Islet of Langerhans (tissue), 1 donor: ENCODE measurements around the gene CCDC40.
"Not testable (repeated sequence)": the region's sequence is repeated elsewhere in the genome, so short reads cannot be mapped to it uniquely, and the experiment has no call there.

Experiments used
- FAIRE-seq: peaks from one replicate; lab custom pipeline; 2011; peaks lifted over from hg19 to GRCh38; lab: Jason Lieb, UNC

The CCDC40 gene

DNA sequence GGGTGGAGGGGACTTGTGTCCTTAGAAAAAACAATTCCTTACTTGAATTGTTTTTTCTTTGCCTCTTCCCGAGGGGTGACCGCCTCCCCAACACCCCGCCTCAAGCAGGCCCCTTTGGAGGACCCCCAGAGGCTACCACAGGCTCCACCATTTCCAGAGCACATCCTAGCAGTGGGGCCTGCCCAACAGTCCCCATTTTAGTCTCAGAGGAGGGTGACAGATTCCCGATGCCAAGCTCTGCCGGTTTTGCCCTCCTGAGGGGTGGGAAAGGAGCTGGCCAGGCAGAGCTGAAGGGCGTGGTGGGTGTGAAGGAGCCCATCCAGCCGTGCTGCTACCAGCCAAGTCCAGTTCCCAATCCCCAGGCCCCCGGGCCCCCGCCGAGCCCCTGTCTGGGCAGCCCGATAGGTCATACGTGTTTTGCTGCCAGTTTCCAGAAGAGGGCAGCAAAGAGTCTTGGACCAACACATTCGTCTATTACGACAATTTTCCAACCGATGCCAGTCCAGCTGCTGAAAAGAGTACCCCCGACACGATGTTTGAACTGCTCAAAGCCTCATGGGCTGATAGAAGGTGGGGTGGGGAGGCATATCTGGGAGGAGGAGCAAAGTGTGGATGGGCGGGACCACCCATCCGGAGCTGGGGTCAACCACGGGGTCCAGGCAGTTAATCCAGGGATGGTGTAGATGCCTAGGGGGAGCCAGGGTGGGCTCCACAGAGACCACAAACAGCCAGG, 46.1 kb downstream of the CCDC40 start:
- peak; percentile 92 for FAIRE-seq

DNA sequence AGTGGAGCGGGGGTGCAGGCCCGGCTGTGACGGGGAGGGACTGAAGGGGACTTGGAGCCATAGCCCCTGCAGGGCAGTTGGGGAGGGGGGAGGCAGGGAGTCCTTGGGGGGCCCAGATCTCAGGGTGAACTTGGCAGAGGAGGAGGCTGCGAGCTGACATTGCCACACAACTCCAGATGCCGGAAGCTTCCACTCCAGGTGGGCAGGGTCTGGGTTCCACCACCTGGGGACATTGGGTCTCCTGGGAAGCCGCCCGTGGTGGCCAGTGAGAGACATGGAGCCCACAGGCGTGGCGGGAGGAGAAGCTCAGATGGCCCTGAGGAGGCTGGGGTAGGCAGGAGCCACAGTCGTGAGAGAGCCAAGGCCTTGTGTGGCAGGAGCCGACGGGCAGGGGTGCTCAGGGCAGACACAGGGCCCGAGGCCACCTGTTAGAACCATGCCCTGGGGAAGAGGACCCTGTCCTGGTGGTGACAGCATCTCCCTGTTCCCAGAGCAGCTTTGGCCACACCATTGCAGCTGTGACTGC, 46.8 kb downstream of the CCDC40 start:
- FAIRE-seq: no peak

DNA sequence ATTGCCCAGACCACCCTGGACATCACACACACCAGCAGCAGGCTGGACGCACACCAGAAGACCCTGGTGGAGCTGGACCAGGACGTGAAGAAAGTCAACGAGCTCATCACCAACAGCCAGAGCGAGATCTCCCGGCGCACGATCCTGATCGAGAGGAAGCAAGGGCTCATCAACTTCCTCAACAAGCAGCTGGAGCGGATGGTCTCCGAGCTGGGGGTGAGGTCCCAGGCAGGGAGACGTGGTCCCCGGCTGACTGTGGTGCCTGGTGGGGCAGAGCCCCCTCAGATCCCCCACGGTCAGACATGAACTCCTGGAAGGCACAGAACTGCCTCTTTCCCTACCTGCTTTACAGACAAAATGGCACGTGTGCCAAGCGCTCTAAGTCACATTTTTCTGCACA, 48.3 kb downstream of the CCDC40 start:
- no peak for FAIRE-seq

DNA sequence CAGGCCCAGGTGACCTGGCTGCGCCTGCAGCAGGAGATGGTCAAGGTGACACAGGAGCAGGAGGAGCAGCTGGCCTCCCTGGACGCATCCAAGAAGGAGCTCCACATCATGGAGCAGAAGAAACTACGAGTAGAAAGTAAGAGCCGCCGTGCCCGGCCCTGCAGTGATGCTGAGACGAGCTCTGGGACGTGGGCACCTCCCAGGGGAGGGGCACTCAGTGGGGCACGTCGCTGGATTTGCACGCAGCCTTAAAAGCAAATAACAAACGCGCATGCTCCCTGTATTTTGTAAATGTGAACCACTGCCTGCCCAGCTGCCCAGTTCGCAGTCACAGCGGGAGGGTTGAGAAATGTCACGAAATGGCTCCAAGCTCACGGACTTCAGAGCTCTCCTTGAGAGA, 49.6 kb downstream of the CCDC40 start:
- no peak for FAIRE-seq

DNA sequence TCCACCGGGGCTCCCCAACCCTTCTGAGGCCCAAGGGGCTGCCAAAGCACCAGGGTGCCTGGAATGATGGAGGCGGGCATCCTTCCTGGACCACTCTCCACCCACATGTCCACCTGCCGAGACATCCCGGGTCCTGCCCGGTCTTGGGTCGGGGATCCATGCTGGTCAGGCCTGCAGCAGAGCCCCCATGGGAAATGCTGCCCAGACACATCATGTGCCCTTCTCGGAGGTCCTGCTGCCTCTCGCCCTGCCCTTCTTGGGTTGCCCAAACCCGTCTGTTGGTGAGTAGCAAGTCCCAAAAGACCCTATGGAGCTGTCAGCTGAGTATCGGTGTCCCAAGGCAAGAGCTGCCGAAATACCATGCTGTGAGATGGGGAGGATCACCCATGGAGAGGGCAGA, 50.2 kb downstream of the CCDC40 start:
- no peak for FAIRE-seq

DNA sequence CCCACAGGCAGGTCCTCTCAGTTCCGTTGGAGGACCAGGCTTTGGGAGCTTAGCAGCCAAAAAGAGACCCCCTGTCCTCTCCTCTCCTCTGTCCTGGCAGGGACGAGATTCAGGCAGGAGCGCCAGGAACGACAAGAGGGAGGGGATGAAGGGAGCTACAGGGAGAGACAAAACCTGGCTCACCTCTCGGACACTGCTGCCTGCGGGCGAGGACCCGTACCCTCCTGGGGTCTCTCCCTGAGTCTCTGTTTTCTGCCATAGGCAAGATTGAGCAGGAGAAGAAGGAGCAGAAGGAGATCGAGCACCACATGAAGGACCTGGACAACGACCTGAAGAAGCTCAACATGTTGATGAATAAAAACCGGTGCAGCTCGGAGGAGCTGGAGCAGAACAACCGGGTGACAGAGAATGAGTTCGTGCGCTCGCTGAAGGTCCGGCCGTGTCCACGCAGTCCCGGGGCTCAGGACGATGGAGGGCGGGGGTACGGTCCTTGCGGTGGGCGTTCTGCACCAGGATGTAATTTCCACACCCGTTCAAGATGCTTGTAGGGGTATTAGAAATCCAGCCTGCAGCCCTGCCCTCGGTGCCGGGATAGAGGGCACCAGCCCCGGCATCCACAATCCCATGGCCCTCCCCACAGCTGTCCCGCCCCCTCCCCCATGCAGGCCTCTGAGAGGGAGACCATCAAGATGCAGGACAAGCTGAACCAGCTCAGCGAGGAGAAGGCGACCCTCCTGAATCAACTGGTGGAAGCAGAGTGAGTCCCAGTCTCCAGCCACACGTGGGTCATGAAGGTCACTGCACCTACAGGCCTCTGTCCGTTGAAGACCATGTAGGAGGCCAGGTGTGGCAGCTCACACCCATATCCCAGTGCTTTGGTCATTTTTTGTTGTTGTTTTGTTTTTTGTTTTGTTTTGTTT, 51.2 kb downstream of the CCDC40 start:
- FAIRE-seq: no peak

DNA sequence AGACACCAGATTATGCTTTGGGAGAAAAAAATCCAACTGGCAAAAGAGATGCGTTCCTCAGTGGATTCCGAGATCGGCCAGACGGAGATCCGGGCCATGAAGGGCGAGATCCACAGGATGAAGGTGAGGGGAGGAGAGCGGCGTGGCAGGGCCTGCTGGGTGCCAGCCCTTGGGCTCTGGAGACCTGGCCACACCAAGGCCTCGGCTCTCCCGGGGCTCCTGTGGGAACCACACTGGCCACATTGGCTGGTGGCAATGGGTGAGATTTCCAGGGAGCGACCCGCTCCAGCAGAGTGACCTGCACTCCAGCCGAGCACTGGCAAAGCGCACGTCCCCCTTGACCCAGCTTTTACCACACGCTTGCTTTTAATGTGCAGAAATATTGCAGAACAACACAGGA, 53.3 kb downstream of the CCDC40 start:
- FAIRE-seq: no peak

DNA sequence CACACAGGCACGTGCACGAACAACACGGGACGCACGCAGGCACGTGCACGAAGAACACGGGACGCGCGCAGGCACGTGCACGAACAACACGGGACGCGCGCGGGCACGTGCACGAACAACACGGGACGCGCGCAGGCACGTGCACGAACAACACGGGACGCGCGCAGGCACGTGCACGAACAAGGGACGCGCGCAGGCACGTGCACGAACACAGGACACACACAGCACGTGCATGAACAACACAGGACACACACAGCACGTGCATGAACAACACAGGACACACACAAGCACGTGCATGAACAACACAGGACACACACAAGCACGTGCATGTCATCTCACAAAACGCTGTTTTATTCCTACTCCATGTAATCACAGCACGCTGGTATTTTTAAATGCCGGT, 53.7 kb downstream of the CCDC40 start:
- not testable (repeated sequence) for FAIRE-seq

DNA sequence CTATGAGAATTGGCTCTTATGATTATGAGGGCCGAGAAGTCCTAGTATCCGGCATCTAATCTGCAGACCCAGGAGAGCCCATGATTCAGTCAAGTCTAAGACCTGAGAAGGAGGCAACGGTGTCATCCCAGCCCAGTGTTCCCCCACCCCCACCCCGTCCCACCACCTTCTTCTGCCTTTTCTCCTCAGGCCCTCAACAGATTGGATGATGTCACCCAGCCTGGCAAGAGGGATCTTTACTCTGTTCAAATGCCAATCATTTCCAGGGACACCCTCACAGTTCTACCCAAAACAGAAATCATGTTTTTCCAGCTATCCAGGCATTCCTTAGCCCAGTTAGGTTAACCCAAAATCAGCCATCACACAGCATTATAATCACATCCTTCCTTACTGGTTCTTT, 54.9 kb downstream of the CCDC40 start:
- no peak for FAIRE-seq

DNA sequence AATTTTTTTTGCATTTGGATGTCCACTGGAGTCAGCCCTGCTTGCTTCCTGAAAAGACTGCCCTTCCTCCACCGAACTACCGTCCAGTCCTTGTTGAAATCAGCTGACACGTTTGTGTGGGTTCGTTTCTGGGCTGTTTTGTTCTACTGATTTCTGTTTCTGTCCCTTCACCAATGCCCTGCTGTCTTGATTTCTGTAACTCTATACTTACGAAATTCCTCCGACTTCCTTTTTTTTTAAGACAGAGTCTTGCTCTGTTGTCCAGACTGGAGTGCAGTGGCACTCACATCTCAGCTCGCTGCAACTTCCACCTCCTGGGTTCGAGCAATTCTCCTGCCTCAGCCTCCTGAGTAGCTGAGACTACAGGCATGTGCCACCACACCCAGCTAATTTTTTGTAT, 56.5 kb downstream of the CCDC40 start:
- FAIRE-seq: no peak

DNA sequence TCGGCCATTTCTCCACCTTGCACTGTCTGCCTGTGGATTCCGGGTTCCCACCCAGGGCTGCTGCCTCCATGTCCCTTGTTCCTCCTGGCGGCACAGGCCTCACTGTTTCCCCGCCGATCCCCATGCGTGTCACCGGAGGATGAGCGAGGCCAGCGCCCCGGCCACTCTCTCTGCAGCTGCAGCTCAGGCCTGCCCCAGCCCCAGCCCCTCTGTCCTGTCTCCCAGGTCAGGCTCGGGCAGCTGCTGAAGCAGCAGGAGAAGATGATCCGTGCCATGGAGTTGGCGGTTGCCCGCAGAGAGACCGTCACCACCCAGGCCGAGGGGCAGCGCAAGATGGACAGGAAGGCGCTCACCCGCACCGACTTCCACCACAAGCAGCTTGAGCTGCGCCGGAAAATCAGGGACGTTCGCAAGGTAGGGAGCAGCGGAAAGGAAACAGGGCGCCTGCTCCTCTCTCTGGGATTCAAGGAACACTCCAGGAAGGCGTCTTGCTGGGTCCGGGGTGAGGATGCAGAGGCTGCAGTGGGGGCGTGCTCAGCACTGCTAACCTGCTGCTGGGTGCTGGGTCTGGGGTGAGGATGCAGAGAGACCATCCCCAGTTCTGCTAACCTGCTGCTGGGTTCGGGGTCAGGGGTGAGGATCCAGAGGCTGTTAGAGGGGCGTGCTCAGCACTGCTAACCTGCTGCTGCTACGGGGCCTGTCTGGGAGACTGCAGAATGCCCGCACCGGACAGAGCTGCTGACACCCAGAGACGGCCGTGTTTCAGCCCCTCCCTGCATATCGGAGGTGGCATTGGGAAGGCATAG, 58.8 kb downstream of the CCDC40 start:
- no peak for FAIRE-seq

DNA sequence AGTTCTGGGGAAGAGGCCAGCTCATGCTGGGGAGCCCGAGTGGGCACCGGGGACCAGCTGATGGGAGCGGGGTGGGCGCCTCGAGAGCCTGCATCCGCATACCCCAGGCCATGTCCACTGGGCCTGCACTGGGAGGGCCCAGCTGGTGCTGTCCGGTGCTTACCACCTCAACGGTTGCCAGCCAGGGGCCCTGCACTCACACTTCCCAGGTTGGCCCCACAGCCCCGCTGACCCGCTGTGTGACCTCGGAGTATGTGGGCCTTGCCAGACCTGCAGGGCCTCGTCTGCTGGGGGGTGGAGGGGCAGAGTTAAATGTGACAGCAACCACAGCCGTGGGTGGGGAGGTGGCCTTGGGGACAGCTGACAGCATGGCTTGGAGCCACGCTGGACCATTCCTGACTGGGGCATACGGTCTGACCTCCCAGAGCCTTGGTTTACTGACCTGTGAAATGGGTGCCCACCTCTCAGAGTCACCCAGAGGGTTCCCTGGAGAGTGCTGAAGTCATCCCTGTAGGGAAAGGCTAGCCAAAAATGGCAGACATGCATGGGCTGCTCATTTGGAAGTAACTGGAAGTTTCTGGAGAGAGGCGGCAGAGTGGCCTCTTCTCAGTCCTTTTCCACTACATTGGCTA, 59.5 kb downstream of the CCDC40 start:
- FAIRE-seq: no peak

DNA sequence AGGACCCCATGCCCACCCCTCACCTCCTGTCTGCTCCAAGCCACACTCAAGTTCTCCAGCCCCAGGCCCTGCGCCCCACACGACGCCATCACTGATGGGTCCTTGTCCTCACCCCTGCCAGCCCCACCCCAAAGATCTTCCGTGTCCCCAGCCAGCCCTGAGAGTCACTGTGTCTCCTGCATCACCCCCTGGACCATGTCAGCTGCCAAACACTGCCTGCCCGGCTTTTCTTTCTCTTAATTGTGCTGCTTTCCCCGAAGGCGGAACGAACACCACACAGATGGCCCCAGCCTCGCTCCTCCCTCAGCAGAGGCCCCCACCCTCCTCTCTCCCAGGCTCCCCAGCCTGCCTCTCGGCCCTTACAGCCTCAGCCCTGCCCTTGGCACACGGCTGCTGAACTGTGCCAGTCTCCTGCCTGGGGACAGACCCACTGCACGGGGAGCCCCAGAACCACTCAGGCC, 60.1 kb downstream of the CCDC40 start:
- FAIRE-seq: no peak

DNA sequence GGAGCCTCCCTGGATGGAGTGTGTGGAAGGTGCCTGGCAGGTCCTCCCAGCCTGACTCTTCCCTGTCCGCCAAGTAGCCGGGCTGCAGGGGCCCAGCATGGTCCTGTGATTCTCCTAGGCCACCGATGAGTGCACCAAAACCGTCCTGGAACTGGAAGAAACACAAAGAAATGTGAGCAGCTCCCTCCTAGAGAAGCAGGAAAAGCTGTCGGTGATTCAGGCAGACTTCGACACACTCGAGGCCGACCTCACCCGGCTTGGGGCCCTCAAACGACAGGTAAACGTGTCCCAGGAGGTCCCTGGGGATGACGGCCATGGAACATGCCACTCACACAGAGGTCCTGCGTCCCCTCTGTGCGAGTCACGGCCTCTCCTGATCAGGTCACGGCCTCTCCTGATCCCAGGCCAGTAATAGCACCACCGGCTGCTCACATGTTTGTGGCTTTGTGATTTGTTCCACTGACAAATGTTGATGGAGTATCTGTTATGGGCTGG, 60.7 kb downstream of the CCDC40 start:
- no peak for FAIRE-seq

DNA sequence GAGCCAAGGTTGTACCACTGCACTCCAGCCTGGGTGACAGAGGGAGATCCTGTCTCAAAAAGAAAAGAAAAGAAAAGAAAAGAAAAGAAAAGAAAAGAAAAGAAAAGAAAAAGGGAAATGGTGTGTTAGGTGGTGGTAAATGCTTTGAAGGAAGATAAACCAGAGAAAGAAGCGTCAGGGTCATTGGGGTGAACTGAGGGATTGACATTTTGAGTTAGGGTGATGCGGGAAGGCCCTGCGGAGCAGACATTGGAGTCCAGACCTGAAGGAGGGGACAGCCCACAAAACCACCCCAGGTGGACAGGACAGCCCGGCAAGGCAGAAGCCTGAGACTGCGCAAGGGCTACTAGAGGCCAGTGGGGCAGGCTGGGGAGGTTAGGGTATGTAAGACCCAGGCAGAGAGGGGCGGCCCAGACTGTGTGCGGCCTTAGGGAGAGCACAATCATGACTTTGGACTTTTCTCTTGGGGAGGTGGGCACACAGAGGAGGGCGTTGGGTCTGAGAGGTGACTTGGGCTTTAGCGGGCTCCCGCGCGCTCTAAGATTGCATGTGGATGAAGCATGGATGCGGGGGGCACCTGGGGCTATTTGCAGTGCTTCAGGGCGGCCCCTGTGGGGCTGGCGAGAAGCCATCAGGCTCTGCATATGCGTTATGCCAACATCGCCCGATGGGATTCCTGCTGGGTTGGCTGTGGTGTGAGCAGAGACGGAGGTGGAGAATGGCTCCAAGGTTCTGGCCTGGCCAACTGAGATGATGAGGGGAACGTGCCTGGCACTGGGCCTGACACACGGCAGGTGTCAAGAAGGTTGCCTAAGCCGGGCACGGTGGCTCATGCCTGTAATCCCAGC, 61.6 kb downstream of the CCDC40 start:
- no peak for FAIRE-seq

DNA sequence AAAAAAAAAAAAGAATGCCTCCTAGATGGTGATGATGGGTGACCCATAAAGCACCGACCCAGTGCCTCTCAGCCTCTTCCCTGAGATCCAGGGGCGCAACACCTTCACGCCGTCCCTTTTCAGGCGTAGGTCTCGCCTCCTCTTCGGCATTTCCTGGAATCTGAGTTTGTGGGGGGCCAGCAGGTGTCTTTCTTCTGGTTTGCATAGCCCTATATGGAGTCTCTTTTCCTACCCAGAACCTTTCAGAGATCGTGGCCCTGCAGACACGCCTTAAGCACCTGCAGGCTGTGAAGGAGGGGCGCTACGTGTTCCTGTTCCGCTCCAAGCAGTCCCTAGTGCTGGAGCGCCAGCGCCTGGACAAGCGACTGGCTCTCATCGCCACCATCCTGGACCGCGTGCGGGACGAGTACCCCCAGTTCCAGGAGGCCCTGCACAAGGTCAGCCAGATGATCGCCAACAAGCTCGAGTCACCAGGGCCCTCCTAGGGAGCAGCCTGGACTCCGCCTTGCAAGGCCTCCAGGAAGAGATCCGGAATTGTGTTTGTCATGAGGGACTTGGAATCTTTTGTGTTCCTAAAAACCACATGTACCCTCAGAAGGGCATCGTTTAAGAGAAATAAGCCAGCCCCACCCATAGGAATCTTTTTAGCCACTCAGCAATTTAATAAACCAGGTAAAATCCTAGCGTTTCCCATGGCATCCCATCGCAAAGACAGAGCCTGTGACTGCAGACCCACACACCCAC, 63.0 kb downstream of the CCDC40 start:
- FAIRE-seq: no peak

DNA sequence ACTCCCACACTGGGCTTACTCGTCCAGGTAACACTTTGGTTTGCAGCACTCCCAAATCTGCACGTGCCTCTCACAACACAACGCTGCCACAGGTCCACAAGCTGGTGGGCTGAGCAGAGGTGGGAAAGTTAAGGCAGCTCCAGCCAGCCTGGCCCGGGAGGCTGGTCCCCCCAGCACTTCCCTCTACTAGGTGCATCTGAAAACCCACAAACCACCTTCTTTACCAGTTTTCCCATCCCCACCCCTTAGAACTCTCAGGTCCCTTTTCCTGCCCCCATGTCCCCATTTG, 63.5 kb downstream of the CCDC40 start:
- FAIRE-seq: no peak

DNA sequence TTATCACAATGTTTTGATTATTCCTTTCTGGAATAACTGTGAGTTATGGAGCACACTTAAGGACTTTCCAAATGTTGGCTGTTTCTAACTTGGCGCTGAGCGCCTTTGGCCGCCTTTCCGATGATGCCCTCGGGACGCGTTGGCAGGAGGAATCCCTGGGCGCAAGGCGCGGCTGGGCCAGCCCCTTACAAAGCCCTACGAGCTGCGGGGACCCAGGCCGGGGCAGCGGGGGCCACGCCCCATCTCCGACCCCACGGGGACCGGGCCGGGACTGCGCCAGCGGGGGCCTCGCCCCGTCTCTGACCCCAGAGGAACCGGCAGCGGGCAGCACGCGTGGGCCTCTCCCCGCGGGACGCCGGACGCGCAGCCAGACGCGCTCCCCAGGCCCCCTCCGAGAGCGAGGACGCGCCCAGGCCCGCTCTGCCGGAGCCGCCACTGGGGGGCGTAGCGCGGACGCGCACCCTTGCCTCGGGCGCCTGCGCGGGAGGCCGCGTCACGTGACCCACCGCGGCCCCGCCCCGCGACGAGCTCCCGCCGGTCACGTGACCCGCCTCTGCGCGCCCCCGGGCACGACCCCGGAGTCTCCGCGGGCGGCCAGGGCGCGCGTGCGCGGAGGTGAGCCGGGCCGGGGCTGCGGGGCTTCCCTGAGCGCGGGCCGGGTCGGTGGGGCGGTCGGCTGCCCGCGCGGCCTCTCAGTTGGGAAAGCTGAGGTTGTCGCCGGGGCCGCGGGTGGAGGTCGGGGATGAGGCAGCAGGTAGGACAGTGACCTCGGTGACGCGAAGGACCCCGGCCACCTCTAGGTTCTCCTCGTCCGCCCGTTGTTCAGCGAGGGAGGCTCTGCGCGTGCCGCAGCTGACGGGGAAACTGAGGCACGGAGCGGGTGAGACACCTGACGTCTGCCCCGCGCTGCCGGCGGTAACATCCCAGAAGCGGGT, 64.8 kb downstream of the CCDC40 start, which contains the start of gene GAA:
Gene GAA (plus strand): TSS at position 571 of the 935 bp plus-strand sequence. CDS start 3,006 bp downstream, outside the sequence.
- no peak for FAIRE-seq
